NT2/D1 (cell line): ENCODE data around the gene LRRC31.

Experiments
- DNase-seq: peaks from one replicate; pipeline ENCODE4 v3.0.0-alpha.2; 2011; ENCODE audit warnings: low read depth, low spot score
- H3K27me3 ChIP-seq: 2 replicates; pipeline ENCODE4 v1.6.0; 2011; ENCODE audit warnings: mild to moderate bottlenecking; ENCODE audit not compliant: insufficient read length, insufficient read depth
- H3K36me3 ChIP-seq: 2 replicates; pipeline ENCODE4 v1.6.1; 2011; ENCODE audit warnings: mild to moderate bottlenecking, low read length, mixed read lengths; ENCODE audit not compliant: insufficient read depth, insufficient read length
- H3K4me1 ChIP-seq: 2 replicates; pipeline ENCODE4 v1.5.1; 2011; ENCODE audit not compliant: insufficient read depth, insufficient read length
- H3K4me3 ChIP-seq: 2 replicates; pipeline ENCODE4 v1.5.1; 2011; ENCODE audit warnings: low read depth; ENCODE audit not compliant: insufficient read length
- H3K9ac ChIP-seq: 2 replicates; pipeline ENCODE4 v1.6.0; 2011; ENCODE audit warnings: low read depth; ENCODE audit not compliant: insufficient read length
- H3K9me3 ChIP-seq: 2 replicates; pipeline ENCODE4 v1.5.1; 2011; ENCODE audit warnings: mild to moderate bottlenecking, low read length; ENCODE audit not compliant: insufficient read depth
- SUZ12 ChIP-seq: IDR thresholded peaks from 2 replicates; pipeline ENCODE4 v1.6.1; 2011; ENCODE audit not compliant: insufficient read length, insufficient read depth; ENCODE audit errors: extremely low read depth
- YY1 ChIP-seq: IDR thresholded peaks from 2 replicates; pipeline ENCODE4 v1.6.1; 2011; ENCODE audit not compliant: insufficient read length, insufficient read depth
- ZNF274 ChIP-seq: IDR thresholded peaks from 2 replicates; pipeline ENCODE4 v1.6.1; 2011; ENCODE audit warnings: mild to moderate bottlenecking, low read depth, low read length

Gene LRRC31

GRCh38 chr3:169879845-169880575 is 10.3 kb upstream of the LRRC31 start:
- DNase-seq, result no peak
- H3K27me3 ChIP-seq, result no peaks in the 10 kb centered on the region
- H3K9ac ChIP-seq, result no peak overlapping the region
- H3K4me3 ChIP-seq, result no peak overlapping the region
- peaks cover 16% of the 10 kb centered on the region; the same call in 1 of the 2 replicates for H3K9me3 ChIP-seq
- H3K4me1 ChIP-seq, result peaks cover 3% of the 10 kb centered on the region
- TF ChIP-seq ZNF274 (no peak), YY1 (no peak), SUZ12 (no peak)
- no peaks in the 10 kb centered on the region for H3K36me3 ChIP-seq

DNA sequence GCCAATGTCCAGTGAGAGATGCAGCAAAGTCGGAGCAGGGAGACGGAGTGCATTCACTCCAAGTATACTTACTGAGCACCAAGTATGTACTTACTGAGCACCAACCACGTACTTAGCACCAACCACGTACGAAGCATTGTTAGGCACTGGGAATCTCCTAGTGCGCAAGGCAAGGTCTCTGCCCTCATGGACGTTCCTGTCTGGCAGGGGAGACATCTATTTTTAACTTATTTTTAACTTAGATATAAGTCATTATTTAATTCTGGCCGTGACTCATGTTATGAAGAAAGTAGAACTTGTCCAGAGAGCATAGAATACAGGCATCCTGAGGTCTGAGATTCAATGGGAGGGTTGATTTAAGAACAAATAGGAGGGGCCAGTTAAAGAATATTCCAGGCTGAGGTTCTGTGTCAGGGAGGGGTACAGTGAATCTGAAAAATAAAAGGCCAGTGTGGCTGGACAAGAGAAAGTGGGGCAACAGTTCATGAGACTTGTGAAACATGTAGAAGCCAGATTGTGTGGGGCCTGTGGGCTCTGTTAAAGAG is 9.3 kb upstream of the LRRC31 start:
- no peaks in the 10 kb centered on the region for H3K27me3 ChIP-seq
- TF ChIP-seq SUZ12 (no peak), YY1 (no peak), ZNF274 (no peak)
- no peak overlapping the region for H3K4me3 ChIP-seq
- no peak overlapping the region for H3K9ac ChIP-seq
- H3K4me1 ChIP-seq, result peaks cover 3% of the 10 kb centered on the region
- H3K36me3 ChIP-seq, result no peaks in the 10 kb centered on the region
- DNase-seq, result no peak
- peaks cover 16% of the 10 kb centered on the region; the same call in 1 of the 2 replicates for H3K9me3 ChIP-seq

DNA sequence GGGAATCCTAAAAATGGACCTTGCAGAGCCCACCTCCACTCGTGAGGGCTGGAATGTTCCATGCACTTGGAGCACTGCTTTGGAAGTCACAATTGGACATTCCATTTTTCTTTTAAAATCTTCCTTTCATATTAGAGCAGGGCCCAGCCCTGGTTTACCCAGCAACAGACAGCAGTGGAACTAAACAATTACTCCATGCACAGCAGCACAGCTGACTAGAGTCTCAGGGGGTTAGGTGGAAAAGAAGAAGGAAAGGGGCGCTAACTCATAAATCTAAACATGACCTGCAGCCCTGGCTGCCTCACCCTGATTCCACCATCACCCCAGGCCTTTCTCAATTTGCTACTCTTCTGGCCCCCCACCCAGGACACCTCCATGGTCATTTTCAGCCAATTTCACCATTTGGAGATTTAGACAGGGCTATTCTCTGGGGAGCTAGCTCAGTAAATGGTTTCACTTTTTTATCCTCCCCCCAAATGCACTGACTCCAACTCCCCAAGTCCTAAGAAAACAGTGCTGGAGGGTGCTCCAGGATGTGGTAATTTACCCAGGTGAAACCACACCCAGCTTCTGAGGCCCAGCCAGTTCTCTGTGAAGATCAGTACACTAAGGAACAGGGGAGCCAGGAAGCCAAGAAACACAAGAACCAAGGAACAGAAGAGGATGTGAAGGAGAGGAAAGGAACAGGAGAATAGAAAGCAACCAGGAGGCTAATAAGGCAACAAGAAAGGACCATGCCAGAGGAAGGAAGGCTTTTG is 1.6 kb upstream of the LRRC31 start:
- Histone ChIP-seq H3K9ac (no peak overlapping the region), H3K4me3 (no peak overlapping the region), H3K9me3 (peaks cover 7% of the 10 kb centered on the region; the same call in 1 of the 2 replicates), H3K27me3 (no peaks in the 10 kb centered on the region), H3K36me3 (no peaks in the 10 kb centered on the region), H3K4me1 (no peaks in the 10 kb centered on the region)
- DNase-seq, result no peak
- TF ChIP-seq SUZ12 (no peak), YY1 (no peak), ZNF274 (no peak)

GRCh38 chr3:169868369-169868768 is 1.4 kb downstream of the LRRC31 start:
- H3K36me3 ChIP-seq, result no peaks in the 10 kb centered on the region

GRCh38 chr3:169867584-169868210 is 2.0 kb downstream of the LRRC31 start:
- Histone ChIP-seq H3K36me3 (no peaks in the 10 kb centered on the region), H3K4me3 (no peak overlapping the region), H3K9me3 (no peaks in the 10 kb centered on the region), H3K4me1 (no peaks in the 10 kb centered on the region), H3K27me3 (no peaks in the 10 kb centered on the region), H3K9ac (no peak overlapping the region)
- DNase-seq, result no peak
- TF ChIP-seq SUZ12 (no peak), YY1 (no peak), ZNF274 (no peak)

More at GRCh38 chr3:169868369-169868768, 1.4 kb downstream of the LRRC31 start:
- no peak for TF ChIP-seq YY1
- no peak for TF ChIP-seq ZNF274
- no peak for TF ChIP-seq SUZ12
- Histone ChIP-seq H3K9ac (no peak overlapping the region), H3K27me3 (no peaks in the 10 kb centered on the region), H3K9me3 (no peaks in the 10 kb centered on the region), H3K4me1 (no peaks in the 10 kb centered on the region), H3K4me3 (no peak overlapping the region)
- no peak for DNase-seq

- Histone ChIP-seq H3K4me3 (no peak overlapping the region), H3K27me3 (no peaks in the 10 kb centered on the region), H3K9me3 (no peaks in the 10 kb centered on the region), H3K9ac (no peak overlapping the region), H3K4me1 (no peaks in the 10 kb centered on the region), H3K36me3 (no peaks in the 10 kb centered on the region)
- no peak for TF ChIP-seq YY1
- no peak for TF ChIP-seq ZNF274
- no peak for TF ChIP-seq SUZ12
- no peak for DNase-seq
Measured at GRCh38 chr3:169865176-169865767, 4.5 kb downstream of the LRRC31 start.
